ENCODE data around the gene TRIM9.

TRIM9 gene

GRCh38 chr14:51014086-51014485 lies 80.8 kb downstream of the TRIM9 start:
- TF ChIP-seq, protein P1, sequence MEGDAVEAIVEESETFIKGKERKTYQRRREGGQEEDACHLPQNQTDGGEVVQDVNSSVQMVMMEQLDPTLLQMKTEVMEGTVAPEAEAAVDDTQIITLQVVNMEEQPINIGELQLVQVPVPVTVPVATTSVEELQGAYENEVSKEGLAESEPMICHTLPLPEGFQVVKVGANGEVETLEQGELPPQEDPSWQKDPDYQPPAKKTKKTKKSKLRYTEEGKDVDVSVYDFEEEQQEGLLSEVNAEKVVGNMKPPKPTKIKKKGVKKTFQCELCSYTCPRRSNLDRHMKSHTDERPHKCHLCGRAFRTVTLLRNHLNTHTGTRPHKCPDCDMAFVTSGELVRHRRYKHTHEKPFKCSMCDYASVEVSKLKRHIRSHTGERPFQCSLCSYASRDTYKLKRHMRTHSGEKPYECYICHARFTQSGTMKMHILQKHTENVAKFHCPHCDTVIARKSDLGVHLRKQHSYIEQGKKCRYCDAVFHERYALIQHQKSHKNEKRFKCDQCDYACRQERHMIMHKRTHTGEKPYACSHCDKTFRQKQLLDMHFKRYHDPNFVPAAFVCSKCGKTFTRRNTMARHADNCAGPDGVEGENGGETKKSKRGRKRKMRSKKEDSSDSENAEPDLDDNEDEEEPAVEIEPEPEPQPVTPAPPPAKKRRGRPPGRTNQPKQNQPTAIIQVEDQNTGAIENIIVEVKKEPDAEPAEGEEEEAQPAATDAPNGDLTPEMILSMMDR (IDR thresholded peaks at IDR 0.05), result no peak
- no peak for DNase-seq (ENCODE audit: low spot score)
- Histone ChIP-seq H3K4me3 (no peak overlapping the region), H3K27ac (no peak overlapping the region)

DNA sequence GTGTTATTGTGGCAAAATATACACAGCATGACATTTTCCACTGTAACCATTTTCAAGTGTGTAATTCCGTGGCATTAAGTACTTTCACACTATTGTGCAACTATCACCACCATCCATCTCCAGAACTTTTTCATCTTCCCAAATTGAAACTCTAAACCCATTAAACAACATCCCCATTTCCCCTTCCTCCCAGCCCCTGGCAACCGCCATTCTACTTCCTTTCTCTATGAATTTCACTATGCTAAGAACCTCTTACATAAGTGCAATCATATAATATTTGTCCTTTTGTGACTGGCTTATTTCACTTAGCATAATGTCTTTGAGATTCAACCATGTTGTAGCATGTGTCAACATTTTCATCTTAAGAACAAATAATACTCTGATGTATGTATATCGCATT lies 82.8 kb downstream of the TRIM9 start:
- Histone ChIP-seq H3K27ac (no peak overlapping the region), H3K4me3 (no peak overlapping the region)
- TF ChIP-seq, protein P1 (IDR thresholded peaks at IDR 0.05), result no peak
- no peak for DNase-seq (ENCODE audit: low spot score)

DNA sequence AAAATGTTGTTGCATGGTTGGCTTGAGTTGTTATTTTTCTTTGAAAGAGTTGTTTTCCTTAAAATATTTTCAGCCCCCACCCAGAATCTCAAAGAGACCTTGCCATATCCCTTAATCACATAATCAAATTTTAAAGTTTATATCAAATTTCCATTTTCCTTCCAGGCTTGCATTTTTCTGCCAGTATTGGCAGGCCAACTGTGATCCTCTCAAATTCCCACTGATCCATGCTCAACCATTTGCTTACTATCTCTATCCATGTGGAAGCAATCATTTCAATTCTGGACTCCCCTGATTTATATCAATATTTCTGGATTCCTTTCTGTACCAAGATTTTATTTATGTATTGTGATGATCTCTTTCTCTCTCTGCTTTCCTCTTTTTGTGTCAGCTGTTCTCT lies 86.5 kb downstream of the TRIM9 start:
- no peak overlapping the region for H3K27ac ChIP-seq
- H3K4me3 ChIP-seq, result no peak overlapping the region
- TF ChIP-seq, protein P1 (IDR thresholded peaks at IDR 0.05), result no peak
- DNase-seq (ENCODE audit: low spot score), result no peak

DNA sequence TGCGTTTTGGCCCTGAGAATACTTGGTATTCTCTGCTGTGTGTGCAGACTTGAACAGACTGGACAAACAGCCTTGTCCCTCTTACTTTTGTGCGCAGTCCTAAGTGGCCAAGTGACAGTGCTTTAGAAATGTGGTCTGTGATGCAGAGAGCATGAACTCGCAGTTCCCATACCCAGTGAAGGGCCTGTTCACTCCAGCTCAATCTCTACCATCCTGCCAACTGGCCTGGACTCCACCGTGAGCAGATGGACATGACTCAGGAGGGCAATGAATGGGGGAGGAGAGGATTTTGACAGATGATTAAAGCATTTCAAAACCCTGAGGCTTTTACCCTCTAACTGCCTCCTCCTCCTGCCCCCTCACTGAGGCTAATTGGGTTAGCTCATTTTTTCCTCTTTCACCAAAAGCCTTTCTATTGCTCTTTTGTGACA lies 88.1 kb downstream of the TRIM9 start:
- no peak for DNase-seq (ENCODE audit: low spot score)
- Histone ChIP-seq H3K4me3 (no peak overlapping the region), H3K27ac (no peak overlapping the region)
- TF ChIP-seq, protein P1 (IDR thresholded peaks at IDR 0.05), result no peak

- TF ChIP-seq, protein P1 (IDR thresholded peaks at IDR 0.05), result no peak
- H3K4me3 ChIP-seq, result no peak overlapping the region
- H3K27ac ChIP-seq, result no peak overlapping the region
- DNase-seq (ENCODE audit: low spot score), result no peak
These were observed 88.6 kb downstream of the TRIM9 start for GRCh38 chr14:51006324-51006723.

GRCh38 chr14:51004801-51005526 lies 89.9 kb downstream of the TRIM9 start:
- no peak for DNase-seq (ENCODE audit: low spot score)
- Histone ChIP-seq H3K4me3 (no peak overlapping the region), H3K27ac (no peak overlapping the region)
- TF ChIP-seq, protein P1 (IDR thresholded peaks at IDR 0.05), result no peak

- Histone ChIP-seq H3K4me3 (no peak overlapping the region), H3K27ac (no peak overlapping the region)
- TF ChIP-seq, protein P1 (IDR thresholded peaks at IDR 0.05), result no peak
- DNase-seq (ENCODE audit: low spot score), result no peak
These were observed 90.5 kb downstream of the TRIM9 start for GRCh38 chr14:51004352-51004800.
